Body of pancreas (tissue), 4 donors: ENCODE data around the gene SLC2A4RG. TPM values are rescaled to one million over a fixed set of nuclear protein-coding genes. Genes with fewer than 3 reads are reported as not detected.

ENCODE experiments used
- ATAC-seq: fragments of 150-250 bp; one replicate; pipeline ENCODE4 v1.9.1; 2016
- DNase-seq, 4 donors: peaks; one replicate each; pipeline ENCODE4 v3.0.0-alpha.2; 2019
- H3K27ac ChIP-seq, 4 donors: fragments of 200-600 bp; sonication (generic); 1 replicate in 3 of 4; 2 replicates in 1 of 4; pipeline versions ENCODE4 v1.5.1 to v1.6.1; 2016 to 2019; ENCODE audit warnings: mild to moderate bottlenecking in 1 of 4, mixed read lengths in 1 of 4, moderate library complexity in 1 of 4
- H3K27me3 ChIP-seq, 2 donors: fragments of 200-600 bp; sonication (generic); one replicate each; pipeline ENCODE4 v1.6.0; 2016; ENCODE audit warnings: mild to moderate bottlenecking in 1 of 2
- H3K36me3 ChIP-seq, 2 donors: fragments of 200-600 bp; sonication (generic); replicated peaks in 1 of 2; 2 replicates each; pipeline ENCODE4 v1.5.1; 2016; ENCODE audit warnings: low read depth in 2 of 2; ENCODE audit not compliant: insufficient read depth in 1 of 2
- H3K4me1 ChIP-seq: fragments of 200-600 bp; sonication (generic); one replicate; pipeline ENCODE4 v1.6.0; 2016
- H3K4me3 ChIP-seq, 2 donors: fragments of 200-600 bp; sonication (generic); 1 replicate in 1 of 2; 2 replicates in 1 of 2; pipeline ENCODE4 v1.5.1; 2016 to 2019
- H3K9me3 ChIP-seq, 3 donors: fragments of 200-600 bp; sonication (generic); 1 replicate in 2 of 3; 2 replicates in 1 of 3; pipeline ENCODE4 v1.5.1; 2016
- CTCF ChIP-seq, 7 experiments: fragments of 450-650 bp in 4 of 7; fragments of 200-600 bp in 3 of 7; sonication (generic) in 3 of 7; IDR thresholded peaks; one replicate each; pipeline ENCODE4 v1.5.1; 2016 to 2019; ENCODE audit warnings: antibody characterized with exemption in 7 of 7
- POLR2A ChIP-seq, 3 donors: fragments of 450-650 bp; IDR thresholded peaks; one replicate each; pipeline ENCODE4 v1.6.1; 2016; ENCODE audit warnings: antibody characterized with exemption in 3 of 3, mild to moderate bottlenecking in 2 of 3
- WGBS, 2 donors: methylation state at CpG; one replicate each; pipeline ENCODE4 v1.1.5; 2017; 5-methylcytosine and 5-hydroxymethylcytosine counted together
- intact Hi-C: fragments of 100-400 bp; cut with DNase I; formaldehyde crosslinking; loops from one replicate; pipeline ENCODE4 v1.15.1; 2023
- small RNA-seq: library from RNA; depleted of rRNA; stranded (forward); fragments of <200 nt; gene quantifications from one replicate; pipeline ENCODE3, GENCODE V24; 2016
- total RNA-seq, 2 donors: library from RNA; depleted of rRNA; stranded (reverse); fragments of >200 nt; gene quantifications; one replicate each; pipeline ENCODE4 v1.1.0, GENCODE V29; 2016

Gene SLC2A4RG
- total RNA-seq, 2 donors from 2014 or later = 30.9 to 69.5 TPM

GRCh38 chr20:63790572-63791168, 51.1 kb downstream of the SLC2A4RG start:
- WGBS, 2 donors = 92 to 94% methylated on average over 3 to 37 of the region's 37 CpGs
- TF ChIP-seq POLR2A (IDR thresholded peaks at IDR 0.05) (no peak), CTCF (IDR thresholded peaks at IDR 0.05) (no peak)
- Histone ChIP-seq H3K27ac (no peak overlapping the region), H3K4me1 (no peaks in the 10 kb centered on the region), H3K4me3 (no peak overlapping the region), H3K36me3 (peaks cover 0 to 3% of the 10 kb centered on the region in 2 donors), H3K27me3 (no peaks in the 10 kb centered on the region), H3K9me3 (no peaks in the 10 kb centered on the region)
- ATAC-seq = no peak
- intact Hi-C loops = no loop called here
- DNase-seq = no peak

- Histone ChIP-seq H3K9me3 (no peaks in the 10 kb centered on the region), H3K36me3 (peaks cover 0 to 3% of the 10 kb centered on the region in 2 donors), H3K27ac (peak overlapping the region in 1 of 4 donors; percentile 3), H3K27me3 (no peaks in the 10 kb centered on the region), H3K4me3 (no peak overlapping the region), H3K4me1 (no peaks in the 10 kb centered on the region)
- ATAC-seq (no peak), DNase-seq (no peak)
- WGBS, 2 donors = 63 to 76% methylated on average over 20 to 22 of the region's 23 CpGs
- intact Hi-C loops = no loop called here
- no peak for TF ChIP-seq CTCF (IDR thresholded peaks at IDR 0.05)
- TF ChIP-seq POLR2A (IDR thresholded peaks at IDR 0.05) = no peak
These were observed 52.1 kb downstream of the SLC2A4RG start for GRCh38 chr20:63791497-63792156.

GRCh38 chr20:63792866-63793265, 53.3 kb downstream of the SLC2A4RG start:
- no peaks in the 10 kb centered on the region for H3K9me3 ChIP-seq
- WGBS, 2 donors = 74 to 98% methylated on average over 12 to 20 of the region's 20 CpGs
- ATAC-seq (no peak), DNase-seq (no peak)
- intact Hi-C loops = no loop called here
- no peaks in the 10 kb centered on the region for H3K4me1 ChIP-seq
- no peak overlapping the region for H3K4me3 ChIP-seq
- TF ChIP-seq CTCF (IDR thresholded peaks at IDR 0.05) (no peak), POLR2A (IDR thresholded peaks at IDR 0.05) (no peak)
- no peaks in the 10 kb centered on the region for H3K27me3 ChIP-seq
- H3K36me3 ChIP-seq = peaks cover 0 to 3% of the 10 kb centered on the region in 2 donors
- H3K27ac ChIP-seq = no peak overlapping the region

Small RNAs within 50 kb of the gene (small RNA-seq; reads per million reads assigned to genes)
- not detected for gene LIME1
- gene TNFRSF6B = not detected

Other genes starting within 250 kb of the SLC2A4RG start
- gene EEF1A2, start 240.7 kb upstream of the SLC2A4RG start, total RNA-seq = 10 to 100 TPM; 21.0 to 23.1 TPM
- 100 to 1,000 TPM in 1 of 2 donors, 10 to 100 TPM in 1; 69.9 to 106 TPM for gene PPDPF, start 219.0 kb upstream of the SLC2A4RG start, total RNA-seq
- gene PTK6, start 202.4 kb upstream of the SLC2A4RG start, total RNA-seq = 1 to 10 TPM; 3.0 to 5.4 TPM
- not detected for gene SRMS, start 192.0 kb upstream of the SLC2A4RG start, total RNA-seq
- gene FNDC11, start 185.6 kb upstream of the SLC2A4RG start, total RNA-seq = 1 to 10 TPM in 1 of 2 donors, under 1 TPM in 1; 0.66 to 2.9 TPM
- gene HELZ2, start 165.5 kb upstream of the SLC2A4RG start, total RNA-seq = 10 to 100 TPM; 20.8 to 33.3 TPM
- 1 to 10 TPM; 8.9 to 9.9 TPM for gene GMEB2, start 112.7 kb upstream of the SLC2A4RG start, total RNA-seq
- gene STMN3, start 86.4 kb upstream of the SLC2A4RG start, total RNA-seq = 1 to 10 TPM; 5.6 to 7.8 TPM
- gene RTEL1, start 81.5 kb upstream of the SLC2A4RG start, total RNA-seq = 10 to 100 TPM in 1 of 2 donors, 1 to 10 TPM in 1; 7.3 to 50.4 TPM
- gene TNFRSF6B, start 43.1 kb upstream of the SLC2A4RG start, total RNA-seq = 10 to 100 TPM in 1 of 2 donors, 1 to 10 TPM in 1; 9.9 to 13.8 TPM
- gene ARFRP1, start 31.8 kb upstream of the SLC2A4RG start, total RNA-seq = 10 to 100 TPM; 22.6 to 23.4 TPM
- 10 to 100 TPM; 16.6 to 53.1 TPM for gene ZGPAT, start 31.7 kb upstream of the SLC2A4RG start, total RNA-seq
- gene LIME1, start 3.1 kb upstream of the SLC2A4RG start, total RNA-seq = 10 to 100 TPM in 1 of 2 donors, 1 to 10 TPM in 1; 4.9 to 14.0 TPM
- gene ZBTB46, start 91.5 kb downstream of the SLC2A4RG start, total RNA-seq = 1 to 10 TPM; 4.3 to 5.4 TPM
- gene ABHD16B, start 121.7 kb downstream of the SLC2A4RG start, total RNA-seq = not detected
- gene TPD52L2, start 125.5 kb downstream of the SLC2A4RG start, total RNA-seq = 10 to 100 TPM; 31.4 to 47.1 TPM
- 10 to 100 TPM; 32.9 to 44.2 TPM for gene DNAJC5, start 155.3 kb downstream of the SLC2A4RG start, total RNA-seq
- 10 to 100 TPM; 21.0 to 26.0 TPM for gene UCKL1, start 216.6 kb downstream of the SLC2A4RG start, total RNA-seq
- gene ZNF512B, start 230.2 kb downstream of the SLC2A4RG start, total RNA-seq = 10 to 100 TPM in 1 of 2 donors, 1 to 10 TPM in 1; 8.0 to 12.5 TPM
- gene SAMD10, start 239.9 kb downstream of the SLC2A4RG start, total RNA-seq = 1 to 10 TPM; 3.6 to 7.6 TPM
- 10 to 100 TPM; 42.3 to 52.1 TPM for gene PRPF6, start 241.4 kb downstream of the SLC2A4RG start, total RNA-seq